HepG2 (cell line): ENCODE results near the gene PHRF1. TPM values are rescaled to one million over a fixed set of nuclear protein-coding genes. Genes with fewer than 3 reads are reported as not detected.
A peak's percentile ranks its signal among the peaks of the same experiment; 100 is the strongest.

Experiments used
- ATAC-seq: fragments of 200-7000 bp; cut with Tn5 transposase; 3 replicates; pipeline ENCODE4 v1.9.1; 2020; ENCODE audit warnings: mild to moderate bottlenecking, moderate library complexity
- BruUV-seq: library from RNA; stranded (reverse); fragments of 400-500 nt; replicated peaks from 2 replicates; lab custom pipeline; 2021; lab: Mats Ljungman, UMichigan
- CTCF ChIA-PET: fragments of 300-600 bp; formaldehyde crosslinking; extraction: SDS; loops from one replicate; lab custom pipeline; 2021; ENCODE audit warnings: low total read pairs, inconsistent platforms, low intra/inter-chr PET ratio; lab: Yijun Ruan, JAX
- POLR2A ChIA-PET: fragments of 350-600 bp; sonication (Branson Sonifier 250); formaldehyde crosslinking; loops from one replicate; lab custom pipeline; 2020; ENCODE audit warnings: antibody characterized with exemption, inconsistent platforms; lab: Yijun Ruan, JAX
- DNase-seq: peaks from one replicate; pipeline ENCODE4 v3.0.0-alpha.2; 2015; ENCODE audit warnings: low spot score
- FAIRE-seq: peaks from 3 replicates; lab custom pipeline; 2011; peaks lifted over from hg19 to GRCh38; lab: Jason Lieb, UNC
- H2AFZ ChIP-seq: one replicate; pipeline ENCODE4 v1.6.1; 2011; ENCODE audit warnings: low read length, inconsistent platforms
- H3K27ac ChIP-seq: fragments of 300-600 bp; 3 replicates; pipeline ENCODE4 v1.8.0; 2011; ENCODE audit warnings: mixed run types, mild to moderate bottlenecking, mixed read lengths, low read length, inconsistent platforms; ENCODE audit not compliant: insufficient read depth; ENCODE audit errors: extremely low read length
- H3K27me3 ChIP-seq, 2 experiments: fragments of 200-600 bp in 1 of 2; 2 replicates in 1 of 2; 3 replicates in 1 of 2; pipeline versions ENCODE4 v1.6.0 to v1.8.0; 2011; ENCODE audit warnings: low read length in 2 of 2, mild to moderate bottlenecking in 2 of 2, moderate library complexity in 2 of 2, inconsistent platforms in 1 of 2; ENCODE audit not compliant: insufficient read depth in 2 of 2, control insufficient read depth in 1 of 2
- H3K36me3 ChIP-seq, 2 experiments: fragments of 200-600 bp in 1 of 2; replicated peaks in 1 of 2; 2 replicates in 1 of 2; 3 replicates in 1 of 2; pipeline versions ENCODE4 v1.5.1 to v1.8.0; 2011; ENCODE audit warnings: low read length in 2 of 2, inconsistent platforms in 1 of 2; ENCODE audit not compliant: insufficient read depth in 2 of 2, control insufficient read depth in 1 of 2
- H3K4me1 ChIP-seq: 2 replicates; pipeline ENCODE4 v1.5.1; 2012; ENCODE audit warnings: low read length, inconsistent platforms; ENCODE audit not compliant: insufficient read depth
- H3K4me2 ChIP-seq: 2 replicates; pipeline ENCODE4 v1.6.0; 2011; ENCODE audit warnings: low read depth, low read length, inconsistent platforms
- H3K4me3 ChIP-seq, 3 experiments: fragments of 200-600 bp in 1 of 3; sonication (generic), shearing (Covaris generic) in 1 of 3; replicated peaks in 1 of 3; 2 replicates each; pipeline ENCODE4 v1.5.1; 2011 to 2016; ENCODE audit warnings: low read length in 3 of 3, inconsistent platforms in 2 of 3, low read depth in 2 of 3, mild to moderate bottlenecking in 2 of 3, control low read depth in 1 of 3, mixed read lengths in 1 of 3; ENCODE audit not compliant: insufficient read depth in 1 of 3
- H3K79me2 ChIP-seq: one replicate; pipeline ENCODE4 v1.6.1; 2011; ENCODE audit warnings: low read length, inconsistent platforms; ENCODE audit not compliant: insufficient read depth
- H3K9ac ChIP-seq: 2 replicates; pipeline ENCODE4 v1.6.0; 2011; ENCODE audit warnings: mild to moderate bottlenecking, low read depth, low read length, inconsistent platforms; ENCODE audit not compliant: insufficient read depth
- H3K9me3 ChIP-seq: 2 replicates; pipeline ENCODE4 v1.5.1; 2012; ENCODE audit warnings: mild to moderate bottlenecking, low read length
- H4K20me1 ChIP-seq: 2 replicates; pipeline ENCODE4 v1.6.0; 2011; ENCODE audit warnings: inconsistent platforms, mild to moderate bottlenecking, low read length, moderate library complexity; ENCODE audit not compliant: insufficient read depth
- HNRNPK ChIP-seq: fragments of 200-400 bp; formaldehyde crosslinking; IDR thresholded peaks from 2 replicates; pipeline ENCODE4 v1.6.1; 2018; ENCODE audit warnings: low read length, low read depth, moderate library complexity, mild to moderate bottlenecking; ENCODE audit not compliant: poor library complexity, severe bottlenecking
- HOXA3 ChIP-seq: sonication (generic); formaldehyde crosslinking; IDR thresholded peaks from 2 replicates; pipeline ENCODE4 v1.5.0; 2020; ENCODE audit warnings: missing genetic modification reagents
- MATR3 ChIP-seq: sonication (generic); formaldehyde crosslinking; IDR thresholded peaks from 2 replicates; pipeline ENCODE4 v1.4.0; 2020; ENCODE audit warnings: missing genetic modification reagents
- ZBTB7A ChIP-seq: sonication (generic); formaldehyde crosslinking; IDR thresholded peaks from 2 replicates; pipeline ENCODE4 v1.8.0; 2022; ENCODE audit warnings: mild to moderate bottlenecking, missing genetic modification reagents
- WGBS: methylation state at CpG from one replicate; pipeline ENCODE4 v1.1.6; 2017; ENCODE audit warnings: low lambda C conversion rate; 5-methylcytosine and 5-hydroxymethylcytosine counted together
- in situ Hi-C: cut with HindIII; loops from 2 replicates; pipeline ENCODE4 v1.10.0; 2017; ENCODE audit warnings: low pct_unique_long_range_greater_than_20kb; ENCODE audit not compliant: extremely low pct_ligation_motif_present
- intact Hi-C: fragments of 100-400 bp; cut with micrococcal nuclease; formaldehyde crosslinking; loops from one replicate; pipeline ENCODE4 v1.10.0; 2022; ENCODE audit not compliant: unreplicated experiment
- polyA plus RNA-seq, 8 experiments: library from polyadenylated mRNA; depleted of rRNA in 3 of 8; stranded (reverse) in 7 of 8; unstranded in 1 of 8; fragments of >200 nt; fragmentation: Illumina TruSeq in 4 of 8; extraction: Trizol in 4 of 8; gene quantifications; 2 replicates each; pipeline versions ENCODE4 v1.2.1 to v1.2.3, GENCODE V29; 2011 to 2016; ENCODE audit warnings: low read depth in 4 of 8, missing spikeins in 1 of 8, mixed read lengths in 1 of 8; ENCODE audit not compliant: insufficient read depth in 1 of 8
- total RNA-seq, 5 experiments: library from RNA; depleted of rRNA; stranded (reverse); fragments of >200 nt; fragmentation: Illumina TruSeq; extraction: Trizol; gene quantifications; 2 replicates each; pipeline ENCODE4 v1.2.3, GENCODE V29; 2016; ENCODE audit warnings: low read depth in 1 of 5
- TF ChIP-seq, protein P1 (sequence below): sonication (generic); formaldehyde crosslinking; IDR thresholded peaks from 2 replicates; pipeline ENCODE4 v1.9.0; 2021; ENCODE audit warnings: mild to moderate bottlenecking, missing genetic modification reagents

The PHRF1 gene
- total and polyA plus RNA-seq, 2 of the 13 experiments (the other 11 are each of a cell fraction or from before 2014, with no cell fraction given), result 8.2 to 16.7 TPM

DNA sequence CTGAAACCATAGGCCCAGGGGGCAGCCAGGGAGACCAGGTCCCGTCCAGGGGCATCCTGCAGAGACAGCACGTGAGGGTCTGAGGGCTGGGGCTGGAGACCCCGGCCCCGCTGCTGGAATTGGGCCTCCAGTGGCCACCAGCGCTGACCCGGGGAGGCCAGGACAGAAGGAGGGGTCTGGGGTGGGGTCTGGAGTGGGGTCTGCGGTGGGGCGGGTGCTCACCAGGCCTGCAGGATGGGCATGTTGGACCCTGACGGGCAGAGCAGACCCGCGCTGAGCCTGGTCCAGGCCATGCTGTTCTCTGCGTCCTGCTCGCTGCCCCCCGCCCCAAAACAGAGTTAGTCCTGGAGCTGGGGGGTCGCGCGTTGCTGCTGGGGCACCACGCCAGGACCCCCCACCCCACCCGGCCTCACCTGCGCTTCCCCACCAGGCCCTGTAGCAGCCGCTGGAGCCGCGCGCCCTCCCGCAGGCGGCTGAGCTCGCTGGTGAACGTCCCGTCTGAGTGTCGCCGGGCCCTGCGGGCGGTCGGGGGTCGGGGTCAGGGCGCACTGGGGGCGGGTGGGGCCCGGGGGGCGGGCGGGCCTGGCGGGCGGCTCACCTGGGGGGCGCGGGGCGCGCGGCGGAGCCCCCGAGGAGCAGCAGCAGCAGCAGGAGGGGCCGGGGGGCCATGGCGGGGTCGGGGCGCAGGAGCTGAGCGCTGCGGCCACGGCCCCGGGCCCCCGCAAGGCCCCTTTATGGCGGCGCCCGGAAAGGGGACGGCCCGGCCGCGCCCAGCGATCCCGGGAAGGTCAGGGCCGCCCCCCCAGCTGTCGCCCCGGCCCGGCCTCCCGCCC lies 50.4 kb downstream of the PHRF1 start, which contains the start of gene SCT:
SCT (minus strand) TSS at position 707 of the 833 bp plus-strand sequence; CDS start at position 669, 38 bp downstream.
- CTCF ChIA-PET, result no interaction called here
- ATAC-seq, result no peak

More for the DNA sequence above, 50.4 kb downstream of the PHRF1 start, which contains the start of gene SCT:
- H3K9ac ChIP-seq, result no peak within 1 kb of the TSS
- peaks cover 31% of the 10 kb centered on the region for H3K4me1 ChIP-seq
- POLR2A ChIA-PET, result interaction anchor here (1.2 kb wide), 1 partner anchor 39 kb away, joined by 4 read pairs; no protein-coding TSS in a partner anchor
- no peak for DNase-seq
- 98% methylated on average over 13 of the region's 72 CpGs for WGBS
- peaks cover 0 to 4% of the 10 kb centered on the region in 2 experiments; a peak in 2 of 5 replicates for H3K36me3 ChIP-seq
- no peak for TF ChIP-seq HOXA3 (CRISPR knock-in tag)
- TF ChIP-seq, protein P1, sequence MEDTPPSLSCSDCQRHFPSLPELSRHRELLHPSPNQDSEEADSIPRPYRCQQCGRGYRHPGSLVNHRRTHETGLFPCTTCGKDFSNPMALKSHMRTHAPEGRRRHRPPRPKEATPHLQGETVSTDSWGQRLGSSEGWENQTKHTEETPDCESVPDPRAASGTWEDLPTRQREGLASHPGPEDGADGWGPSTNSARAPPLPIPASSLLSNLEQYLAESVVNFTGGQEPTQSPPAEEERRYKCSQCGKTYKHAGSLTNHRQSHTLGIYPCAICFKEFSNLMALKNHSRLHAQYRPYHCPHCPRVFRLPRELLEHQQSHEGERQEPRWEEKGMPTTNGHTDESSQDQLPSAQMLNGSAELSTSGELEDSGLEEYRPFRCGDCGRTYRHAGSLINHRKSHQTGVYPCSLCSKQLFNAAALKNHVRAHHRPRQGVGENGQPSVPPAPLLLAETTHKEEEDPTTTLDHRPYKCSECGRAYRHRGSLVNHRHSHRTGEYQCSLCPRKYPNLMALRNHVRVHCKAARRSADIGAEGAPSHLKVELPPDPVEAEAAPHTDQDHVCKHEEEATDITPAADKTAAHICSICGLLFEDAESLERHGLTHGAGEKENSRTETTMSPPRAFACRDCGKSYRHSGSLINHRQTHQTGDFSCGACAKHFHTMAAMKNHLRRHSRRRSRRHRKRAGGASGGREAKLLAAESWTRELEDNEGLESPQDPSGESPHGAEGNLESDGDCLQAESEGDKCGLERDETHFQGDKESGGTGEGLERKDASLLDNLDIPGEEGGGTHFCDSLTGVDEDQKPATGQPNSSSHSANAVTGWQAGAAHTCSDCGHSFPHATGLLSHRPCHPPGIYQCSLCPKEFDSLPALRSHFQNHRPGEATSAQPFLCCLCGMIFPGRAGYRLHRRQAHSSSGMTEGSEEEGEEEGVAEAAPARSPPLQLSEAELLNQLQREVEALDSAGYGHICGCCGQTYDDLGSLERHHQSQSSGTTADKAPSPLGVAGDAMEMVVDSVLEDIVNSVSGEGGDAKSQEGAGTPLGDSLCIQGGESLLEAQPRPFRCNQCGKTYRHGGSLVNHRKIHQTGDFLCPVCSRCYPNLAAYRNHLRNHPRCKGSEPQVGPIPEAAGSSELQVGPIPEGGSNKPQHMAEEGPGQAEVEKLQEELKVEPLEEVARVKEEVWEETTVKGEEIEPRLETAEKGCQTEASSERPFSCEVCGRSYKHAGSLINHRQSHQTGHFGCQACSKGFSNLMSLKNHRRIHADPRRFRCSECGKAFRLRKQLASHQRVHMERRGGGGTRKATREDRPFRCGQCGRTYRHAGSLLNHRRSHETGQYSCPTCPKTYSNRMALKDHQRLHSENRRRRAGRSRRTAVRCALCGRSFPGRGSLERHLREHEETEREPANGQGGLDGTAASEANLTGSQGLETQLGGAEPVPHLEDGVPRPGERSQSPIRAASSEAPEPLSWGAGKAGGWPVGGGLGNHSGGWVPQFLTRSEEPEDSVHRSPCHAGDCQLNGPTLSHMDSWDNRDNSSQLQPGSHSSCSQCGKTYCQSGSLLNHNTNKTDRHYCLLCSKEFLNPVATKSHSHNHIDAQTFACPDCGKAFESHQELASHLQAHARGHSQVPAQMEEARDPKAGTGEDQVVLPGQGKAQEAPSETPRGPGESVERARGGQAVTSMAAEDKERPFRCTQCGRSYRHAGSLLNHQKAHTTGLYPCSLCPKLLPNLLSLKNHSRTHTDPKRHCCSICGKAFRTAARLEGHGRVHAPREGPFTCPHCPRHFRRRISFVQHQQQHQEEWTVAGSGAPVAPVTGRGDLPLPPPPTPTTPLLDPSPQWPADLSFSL (CRISPR knock-in tag), result no peak
- no peak for TF ChIP-seq ZBTB7A
- TF ChIP-seq MATR3 (CRISPR knock-in tag), result no peak
- peak; percentile 4 for TF ChIP-seq HNRNPK
- TF ChIP-seq, all 625 proteins: peak for 1
- Histone ChIP-seq H3K79me2 (no peaks in the 10 kb centered on the region), H4K20me1 (peaks cover 18% of the 10 kb centered on the region; the same call in 1 of the 2 replicates), H3K27me3 (no peaks in the 10 kb centered on the region), H3K4me3 (no peak within 1 kb of the TSS), H2AFZ (no peak within 1 kb of the TSS), H3K4me2 (no peak within 1 kb of the TSS), H3K27ac (no peak within 1 kb of the TSS), H3K9me3 (no peaks in the 10 kb centered on the region)
- no peak for FAIRE-seq
- no TSS peak for BruUV-seq
- in situ Hi-C loops (loop anchor here (10.0 kb wide), 1 partner anchor 72 kb away; no protein-coding TSS in a partner anchor), intact Hi-C loops (no loop called here)
